Measurements from ENCODE around the gene GRM8. TPM values are rescaled to one million over a fixed set of nuclear protein-coding genes. Genes with fewer than 3 reads are reported as not detected.

GRM8 gene
- total RNA-seq, 2 experiments from 2014 or later, result not detected

DNA sequence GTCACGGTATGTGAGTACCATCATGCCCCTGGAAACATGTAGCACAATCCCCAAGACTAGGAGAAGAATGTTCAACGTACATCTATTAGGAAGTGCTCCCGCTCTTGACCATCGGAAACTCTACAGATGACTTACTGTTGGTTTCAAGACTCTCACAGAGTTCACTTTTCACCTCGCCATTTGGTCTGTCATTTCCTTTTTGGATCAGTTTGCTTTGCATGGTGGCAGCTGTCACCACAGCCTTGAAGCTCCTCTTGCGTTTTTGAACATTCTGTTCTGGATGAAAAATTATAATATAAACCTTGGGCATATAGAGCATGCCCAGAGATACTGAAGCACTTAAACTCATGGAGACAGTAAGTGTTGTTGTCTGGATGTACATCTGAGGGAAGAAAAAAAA lies 806.8 kb downstream of the GRM8 start:
- no peak overlapping the region for H2AFZ ChIP-seq (ENCODE audit: low read length)
- H3K9me2 ChIP-seq (ENCODE audit: insufficient read depth, low read length), result no peaks in the 10 kb centered on the region
- BruUV-seq (replicated peaks), result no TSS peak
- ChIA-PET POLR2A (no interaction called here), CTCF (ENCODE audit: unreplicated experiment) (no interaction called here)
- H3K27ac ChIP-seq (ENCODE audit: low read depth, low read length, poor library complexity, severe bottlenecking), result no peak overlapping the region
- TF ChIP-seq CTCF (conservative IDR thresholded peaks at IDR 0.05; ENCODE audit: low read length), result no peak
- no peak for TF ChIP-seq EZH2phosphoT487 (IDR thresholded peaks at IDR 0.05; ENCODE audit: borderline replicate concordance, low read depth, low read length)
- intact Hi-C loops (cut with micrococcal nuclease; ENCODE audit: unreplicated experiment), result no loop called here
- H3K4me3 ChIP-seq (ENCODE audit: low read depth, low read length, poor library complexity, severe bottlenecking), result no peak overlapping the region
- no peaks in the 10 kb centered on the region for H3K4me1 ChIP-seq (ENCODE audit: insufficient read depth, low read length, poor library complexity, severe bottlenecking)
- no peak overlapping the region for H3K4me2 ChIP-seq (ENCODE audit: low read length)
- no peaks in the 10 kb centered on the region for H3K36me3 ChIP-seq (ENCODE audit: insufficient read depth, low read length)
- no peak for DNase-seq (ENCODE audit: low spot score)
- no peaks in the 10 kb centered on the region for H3K9me3 ChIP-seq (ENCODE audit: low read length)
- H3K79me2 ChIP-seq (ENCODE audit: insufficient read depth, low read depth, low read length), result no peaks in the 10 kb centered on the region
- H4K20me1 ChIP-seq (ENCODE audit: insufficient read depth, low read length), result no peaks in the 10 kb centered on the region

DNA sequence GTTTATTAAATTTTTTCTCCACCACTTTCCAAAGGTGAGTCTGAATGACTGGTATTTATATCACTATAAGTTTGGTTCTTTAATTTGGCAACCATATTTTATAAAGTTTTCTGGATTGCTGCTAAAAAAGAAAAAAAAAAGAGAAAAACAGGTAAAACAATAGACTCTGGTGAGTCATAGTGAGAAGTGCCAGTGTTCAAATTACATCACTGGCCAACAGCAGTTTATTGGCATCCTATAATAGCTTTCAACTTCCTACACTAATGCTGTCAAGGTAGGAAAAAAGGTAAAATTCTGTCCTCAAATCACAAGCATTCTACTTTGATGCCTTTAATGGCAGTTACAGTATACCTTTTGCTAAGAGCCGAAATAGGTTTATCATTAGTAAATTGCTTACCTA lies 808.8 kb downstream of the GRM8 start:
- Histone ChIP-seq H3K4me2 (ENCODE audit: low read length) (no peak overlapping the region), H3K9me3 (ENCODE audit: low read length) (no peaks in the 10 kb centered on the region), H3K9me2 (ENCODE audit: insufficient read depth, low read length) (no peaks in the 10 kb centered on the region), H4K20me1 (ENCODE audit: insufficient read depth, low read length) (no peaks in the 10 kb centered on the region), H3K36me3 (ENCODE audit: insufficient read depth, low read length) (no peaks in the 10 kb centered on the region), H3K4me3 (ENCODE audit: low read depth, low read length, poor library complexity, severe bottlenecking) (no peak overlapping the region), H3K4me1 (ENCODE audit: insufficient read depth, low read length, poor library complexity, severe bottlenecking) (no peaks in the 10 kb centered on the region), H3K79me2 (ENCODE audit: insufficient read depth, low read depth, low read length) (no peaks in the 10 kb centered on the region), H3K27ac (ENCODE audit: low read depth, low read length, poor library complexity, severe bottlenecking) (no peak overlapping the region), H2AFZ (ENCODE audit: low read length) (no peak overlapping the region)
- POLR2A ChIA-PET, result no interaction called here
- no peak for TF ChIP-seq CTCF (conservative IDR thresholded peaks at IDR 0.05; ENCODE audit: low read length)
- no peak for TF ChIP-seq EZH2phosphoT487 (IDR thresholded peaks at IDR 0.05; ENCODE audit: borderline replicate concordance, low read depth, low read length)
- BruUV-seq (replicated peaks), result no TSS peak
- DNase-seq (ENCODE audit: low spot score), result no peak
- intact Hi-C loops (cut with micrococcal nuclease; ENCODE audit: unreplicated experiment), result no loop called here
- CTCF ChIA-PET (ENCODE audit: unreplicated experiment), result no interaction called here

- H3K27ac ChIP-seq (ENCODE audit: low read depth, low read length, poor library complexity, severe bottlenecking), result no peak overlapping the region
- H3K4me1 ChIP-seq (ENCODE audit: insufficient read depth, low read length, poor library complexity, severe bottlenecking), result no peaks in the 10 kb centered on the region
- no peaks in the 10 kb centered on the region for H3K9me3 ChIP-seq (ENCODE audit: low read length)
- no peaks in the 10 kb centered on the region for H4K20me1 ChIP-seq (ENCODE audit: insufficient read depth, low read length)
- BruUV-seq (replicated peaks), result no TSS peak
- no peaks in the 10 kb centered on the region for H3K9me2 ChIP-seq (ENCODE audit: insufficient read depth, low read length)
- no peak overlapping the region for H3K4me3 ChIP-seq (ENCODE audit: low read depth, low read length, poor library complexity, severe bottlenecking)
- no peak overlapping the region for H3K4me2 ChIP-seq (ENCODE audit: low read length)
- CTCF ChIA-PET (ENCODE audit: unreplicated experiment), result no interaction called here
- POLR2A ChIA-PET, result no interaction called here
- no peaks in the 10 kb centered on the region for H3K79me2 ChIP-seq (ENCODE audit: insufficient read depth, low read depth, low read length)
- H3K36me3 ChIP-seq (ENCODE audit: insufficient read depth, low read length), result no peaks in the 10 kb centered on the region
- TF ChIP-seq EZH2phosphoT487 (IDR thresholded peaks at IDR 0.05; ENCODE audit: borderline replicate concordance, low read depth, low read length), result no peak
- no peak for TF ChIP-seq CTCF (conservative IDR thresholded peaks at IDR 0.05; ENCODE audit: low read length)
- DNase-seq (ENCODE audit: low spot score), result no peak
- no peak overlapping the region for H2AFZ ChIP-seq (ENCODE audit: low read length)
- intact Hi-C loops (cut with micrococcal nuclease; ENCODE audit: unreplicated experiment), result no loop called here
Measured at GRCh38 chr7:126442908-126443307, 809.8 kb downstream of the GRM8 start.
